ENCODE measurements around the gene SHE. TPM values are rescaled to one million over a fixed set of nuclear protein-coding genes. Genes with fewer than 3 reads are reported as not detected.

SHE gene
- total and polyA plus RNA-seq, 4 donors, result 3.1 to 7.5 (median 4.7) TPM

DNA sequence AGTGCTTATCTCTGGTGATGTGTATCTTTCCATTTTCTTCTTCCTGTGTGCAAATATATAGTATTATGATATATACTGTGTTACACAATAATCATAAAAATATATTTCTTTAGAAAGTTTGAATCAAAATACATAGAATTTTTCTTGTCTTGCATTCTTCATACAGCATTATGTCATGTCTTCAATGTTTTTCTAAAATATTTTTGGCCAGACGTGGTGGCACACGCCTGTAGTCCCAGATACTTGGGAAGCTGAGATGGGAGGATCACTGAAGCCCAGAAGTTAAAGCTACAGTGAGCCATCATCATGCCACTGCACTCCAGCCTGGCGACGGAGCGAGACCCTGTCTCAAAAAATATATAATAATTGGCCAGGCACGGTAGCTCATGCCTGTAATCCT lies 55.4 kb downstream of the SHE start:
- TF ChIP-seq TAF1 (conservative IDR thresholded peaks at IDR 0.05), result no peak
- TF ChIP-seq FOXA1 (IDR thresholded peaks at IDR 0.05), result no peak
- TF ChIP-seq HNF4G (IDR thresholded peaks at IDR 0.05), result no peak
- TF ChIP-seq NR2F2 (IDR thresholded peaks at IDR 0.05), result no peak
- no peak for TF ChIP-seq EGR1 (IDR thresholded peaks at IDR 0.05; ENCODE audit: low read depth in 2 of 2)
- no peak for TF ChIP-seq JUND (IDR thresholded peaks at IDR 0.05)
- TF ChIP-seq, protein P1, sequence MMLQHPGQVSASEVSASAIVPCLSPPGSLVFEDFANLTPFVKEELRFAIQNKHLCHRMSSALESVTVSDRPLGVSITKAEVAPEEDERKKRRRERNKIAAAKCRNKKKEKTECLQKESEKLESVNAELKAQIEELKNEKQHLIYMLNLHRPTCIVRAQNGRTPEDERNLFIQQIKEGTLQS (IDR thresholded peaks at IDR 0.05), result no peak
- TF ChIP-seq GABPA (IDR thresholded peaks at IDR 0.05 in 1 of 2, conservative IDR thresholded peaks at IDR 0.05 in 1 of 2), result no peak
- TF ChIP-seq, protein P2, sequence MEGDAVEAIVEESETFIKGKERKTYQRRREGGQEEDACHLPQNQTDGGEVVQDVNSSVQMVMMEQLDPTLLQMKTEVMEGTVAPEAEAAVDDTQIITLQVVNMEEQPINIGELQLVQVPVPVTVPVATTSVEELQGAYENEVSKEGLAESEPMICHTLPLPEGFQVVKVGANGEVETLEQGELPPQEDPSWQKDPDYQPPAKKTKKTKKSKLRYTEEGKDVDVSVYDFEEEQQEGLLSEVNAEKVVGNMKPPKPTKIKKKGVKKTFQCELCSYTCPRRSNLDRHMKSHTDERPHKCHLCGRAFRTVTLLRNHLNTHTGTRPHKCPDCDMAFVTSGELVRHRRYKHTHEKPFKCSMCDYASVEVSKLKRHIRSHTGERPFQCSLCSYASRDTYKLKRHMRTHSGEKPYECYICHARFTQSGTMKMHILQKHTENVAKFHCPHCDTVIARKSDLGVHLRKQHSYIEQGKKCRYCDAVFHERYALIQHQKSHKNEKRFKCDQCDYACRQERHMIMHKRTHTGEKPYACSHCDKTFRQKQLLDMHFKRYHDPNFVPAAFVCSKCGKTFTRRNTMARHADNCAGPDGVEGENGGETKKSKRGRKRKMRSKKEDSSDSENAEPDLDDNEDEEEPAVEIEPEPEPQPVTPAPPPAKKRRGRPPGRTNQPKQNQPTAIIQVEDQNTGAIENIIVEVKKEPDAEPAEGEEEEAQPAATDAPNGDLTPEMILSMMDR (IDR thresholded peaks at IDR 0.05; ENCODE audit: low read depth, low read length, missing input control), result no peak
- no peak for TF ChIP-seq YY1 (IDR thresholded peaks at IDR 0.05)
- TF ChIP-seq MAX (IDR thresholded peaks at IDR 0.05), result no peak
- TF ChIP-seq RAD21 (IDR thresholded peaks at IDR 0.05), result no peak
- no peak for TF ChIP-seq SP1 (IDR thresholded peaks at IDR 0.05)
- TF ChIP-seq REST (IDR thresholded peaks at IDR 0.05), result no peak
- TF ChIP-seq HNF4A (conservative IDR thresholded peaks at IDR 0.05), result no peak
- no peak for TF ChIP-seq FOXA2 (IDR thresholded peaks at IDR 0.05)
- TF ChIP-seq, protein P3, sequence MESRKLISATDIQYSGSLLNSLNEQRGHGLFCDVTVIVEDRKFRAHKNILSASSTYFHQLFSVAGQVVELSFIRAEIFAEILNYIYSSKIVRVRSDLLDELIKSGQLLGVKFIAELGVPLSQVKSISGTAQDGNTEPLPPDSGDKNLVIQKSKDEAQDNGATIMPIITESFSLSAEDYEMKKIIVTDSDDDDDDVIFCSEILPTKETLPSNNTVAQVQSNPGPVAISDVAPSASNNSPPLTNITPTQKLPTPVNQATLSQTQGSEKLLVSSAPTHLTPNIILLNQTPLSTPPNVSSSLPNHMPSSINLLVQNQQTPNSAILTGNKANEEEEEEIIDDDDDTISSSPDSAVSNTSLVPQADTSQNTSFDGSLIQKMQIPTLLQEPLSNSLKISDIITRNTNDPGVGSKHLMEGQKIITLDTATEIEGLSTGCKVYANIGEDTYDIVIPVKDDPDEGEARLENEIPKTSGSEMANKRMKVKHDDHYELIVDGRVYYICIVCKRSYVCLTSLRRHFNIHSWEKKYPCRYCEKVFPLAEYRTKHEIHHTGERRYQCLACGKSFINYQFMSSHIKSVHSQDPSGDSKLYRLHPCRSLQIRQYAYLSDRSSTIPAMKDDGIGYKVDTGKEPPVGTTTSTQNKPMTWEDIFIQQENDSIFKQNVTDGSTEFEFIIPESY (IDR thresholded peaks at IDR 0.05), result no peak
- no peak for TF ChIP-seq RXRA (IDR thresholded peaks at IDR 0.05)
- WGBS, result 91% methylated on average over 6 of the region's 6 CpGs
- Histone ChIP-seq H3K27ac (ENCODE audit: low read depth in 1 of 2, low read length in 2 of 2) (no peak overlapping the region), H3K9ac (ENCODE audit: low read depth in 1 of 2, low read length in 2 of 2) (no peak overlapping the region), H3K9me3 (ENCODE audit: control insufficient read depth in 4 of 4, low read length in 3 of 4) (no peaks in the 10 kb centered on the region), H3K4me3 (ENCODE audit: low read depth in 1 of 3, low read length in 3 of 3) (no peak overlapping the region), H3K36me3 (ENCODE audit: control insufficient read depth in 4 of 4, insufficient read depth in 3 of 4, low read depth in 1 of 4, low read length in 3 of 4) (peaks cover 12 to 60% (median 55%) of the 10 kb centered on the region in 4 donors), H3K27me3 (ENCODE audit: control insufficient read depth in 4 of 4, insufficient read depth in 4 of 4, low read length in 3 of 4) (no peaks in the 10 kb centered on the region), H3K4me1 (ENCODE audit: control insufficient read depth in 4 of 4, insufficient read depth in 4 of 4, low read length in 3 of 4) (peaks cover 0 to 17% (median 4%) of the 10 kb centered on the region in 4 donors)
- no peak for DNase-seq (ENCODE audit: low spot score)

Data from liver (tissue), 9 donors.